Nephron (organoid): ENCODE data around the gene LRRN4.

Experiments used
- H3K27ac Mint-ChIP-seq, 3 experiments: 2 replicates each; pipeline ENCODE4 v1.8.0; 2020; ENCODE audit warnings: mixed read lengths in 3 of 3, mild to moderate bottlenecking in 2 of 3, moderate library complexity in 1 of 3
- H3K27me3 Mint-ChIP-seq: 2 replicates; pipeline ENCODE4 v1.8.0; 2021; ENCODE audit warnings: low read depth, mild to moderate bottlenecking, moderate library complexity, mixed read lengths
- H3K36me3 Mint-ChIP-seq: 2 replicates; pipeline ENCODE4 v1.8.0; 2020; ENCODE audit warnings: low read depth, mixed read lengths
- H3K4me1 Mint-ChIP-seq: 2 replicates; pipeline ENCODE4 v1.8.0; 2020; ENCODE audit warnings: mixed read lengths
- H3K4me3 Mint-ChIP-seq, 3 experiments: 2 replicates each; pipeline ENCODE4 v1.8.0; 2020; ENCODE audit warnings: mild to moderate bottlenecking in 3 of 3, mixed read lengths in 3 of 3, moderate library complexity in 2 of 3
- H3K9me3 Mint-ChIP-seq: 2 replicates; pipeline ENCODE4 v1.8.0; 2020; ENCODE audit warnings: mixed read lengths
- TF ChIP-seq, protein P1 (sequence below), 3 experiments: fragments of 200-600 bp; sonication (generic); IDR thresholded peaks; one replicate each; pipeline ENCODE4 v1.5.0; 2021; ENCODE audit warnings: antibody characterized with exemption in 3 of 3; ENCODE audit not compliant: unreplicated experiment in 3 of 3

LRRN4 gene

DNA sequence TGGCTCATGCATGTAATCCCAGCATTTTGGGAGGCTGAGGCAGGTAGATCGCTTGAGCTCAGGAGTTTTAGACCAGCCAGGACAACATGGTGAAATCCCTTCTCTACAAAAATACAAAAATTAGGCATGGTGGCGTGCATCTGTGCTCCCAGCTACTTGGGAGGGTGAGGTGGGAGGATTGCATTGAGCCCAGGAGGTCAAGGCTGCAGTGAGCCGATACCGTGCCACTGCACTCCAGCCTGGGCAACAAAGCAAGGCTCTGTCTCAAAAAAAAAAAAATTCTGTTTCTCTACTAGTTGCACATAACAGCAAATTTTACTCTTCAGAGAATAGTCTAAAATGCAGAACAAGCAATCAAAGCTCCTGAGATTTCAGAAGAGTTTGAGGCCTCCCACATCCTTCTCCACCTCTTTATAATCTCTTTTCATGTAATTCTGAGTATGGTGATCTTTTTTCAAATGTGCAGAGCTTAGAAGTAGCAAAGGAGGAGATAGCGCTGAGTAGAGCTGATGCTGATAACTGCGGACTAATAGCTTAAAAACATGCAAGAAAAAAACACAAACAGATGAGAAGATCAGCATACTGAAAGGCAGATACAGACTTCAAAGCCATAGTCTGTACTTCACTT is 23.3 kb downstream of the LRRN4 start:
- peaks cover 6% of the 10 kb centered on the region for H3K9me3 Mint-ChIP-seq
- H3K4me1 Mint-ChIP-seq, result peaks cover 18% of the 10 kb centered on the region
- H3K36me3 Mint-ChIP-seq, result peaks cover 57% of the 10 kb centered on the region
- no peak overlapping the region for H3K27ac Mint-ChIP-seq
- no peaks in the 10 kb centered on the region for H3K27me3 Mint-ChIP-seq
- H3K4me3 Mint-ChIP-seq, result no peak overlapping the region
- TF ChIP-seq, protein P1, sequence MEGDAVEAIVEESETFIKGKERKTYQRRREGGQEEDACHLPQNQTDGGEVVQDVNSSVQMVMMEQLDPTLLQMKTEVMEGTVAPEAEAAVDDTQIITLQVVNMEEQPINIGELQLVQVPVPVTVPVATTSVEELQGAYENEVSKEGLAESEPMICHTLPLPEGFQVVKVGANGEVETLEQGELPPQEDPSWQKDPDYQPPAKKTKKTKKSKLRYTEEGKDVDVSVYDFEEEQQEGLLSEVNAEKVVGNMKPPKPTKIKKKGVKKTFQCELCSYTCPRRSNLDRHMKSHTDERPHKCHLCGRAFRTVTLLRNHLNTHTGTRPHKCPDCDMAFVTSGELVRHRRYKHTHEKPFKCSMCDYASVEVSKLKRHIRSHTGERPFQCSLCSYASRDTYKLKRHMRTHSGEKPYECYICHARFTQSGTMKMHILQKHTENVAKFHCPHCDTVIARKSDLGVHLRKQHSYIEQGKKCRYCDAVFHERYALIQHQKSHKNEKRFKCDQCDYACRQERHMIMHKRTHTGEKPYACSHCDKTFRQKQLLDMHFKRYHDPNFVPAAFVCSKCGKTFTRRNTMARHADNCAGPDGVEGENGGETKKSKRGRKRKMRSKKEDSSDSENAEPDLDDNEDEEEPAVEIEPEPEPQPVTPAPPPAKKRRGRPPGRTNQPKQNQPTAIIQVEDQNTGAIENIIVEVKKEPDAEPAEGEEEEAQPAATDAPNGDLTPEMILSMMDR (IDR thresholded peaks at IDR 0.05; ENCODE audit: unreplicated experiment in 3 of 3), result no peak

DNA sequence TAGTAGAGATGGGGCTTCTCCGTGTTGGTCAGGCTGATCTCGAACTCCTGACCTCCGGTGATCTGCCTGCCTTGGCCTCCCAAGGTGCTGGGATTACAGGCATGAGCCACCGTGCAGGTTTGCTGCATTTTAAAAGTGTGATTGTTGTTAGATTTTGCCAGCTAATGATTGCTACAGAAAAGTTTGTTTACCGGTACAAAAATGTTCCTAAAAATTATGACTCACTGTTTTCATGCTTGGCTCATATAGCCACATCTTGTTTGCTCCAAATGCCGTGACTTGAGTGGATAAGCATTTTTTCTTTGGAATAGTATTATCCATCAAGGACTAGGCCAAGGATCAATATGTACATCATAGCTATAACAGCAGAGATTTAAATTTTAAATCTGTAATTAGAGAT is 24.3 kb downstream of the LRRN4 start:
- H3K9me3 Mint-ChIP-seq, result peaks cover 15% of the 10 kb centered on the region
- no peaks in the 10 kb centered on the region for H3K27me3 Mint-ChIP-seq
- H3K36me3 Mint-ChIP-seq, result peaks cover 59% of the 10 kb centered on the region
- H3K4me3 Mint-ChIP-seq, result no peak overlapping the region
- peaks cover 14% of the 10 kb centered on the region for H3K4me1 Mint-ChIP-seq
- H3K27ac Mint-ChIP-seq, result no peak overlapping the region
- TF ChIP-seq, protein P1 (IDR thresholded peaks at IDR 0.05; ENCODE audit: unreplicated experiment in 3 of 3), result no peak

DNA sequence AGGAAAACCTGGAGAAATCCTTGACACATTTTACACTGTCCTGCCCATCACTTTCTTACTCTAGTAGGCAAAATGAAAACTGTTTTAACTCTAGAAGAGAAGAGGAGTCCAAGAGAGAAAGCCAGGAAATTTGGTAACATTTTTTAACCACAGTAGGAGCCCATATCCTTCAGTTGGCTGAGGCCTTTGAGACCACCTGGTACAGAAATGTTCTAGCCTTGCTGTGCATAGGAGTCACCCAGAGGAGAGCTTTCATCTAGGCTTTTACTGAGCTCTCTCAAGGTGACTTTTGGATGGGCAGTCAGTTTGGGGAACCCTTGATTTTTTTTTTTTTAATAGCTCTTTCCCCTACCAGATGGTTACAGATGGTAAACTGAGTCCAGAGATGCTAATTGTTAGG is 25.0 kb downstream of the LRRN4 start:
- Mint-ChIP-seq H3K4me1 (peaks cover 9% of the 10 kb centered on the region), H3K27ac (no peak overlapping the region), H3K9me3 (peaks cover 20% of the 10 kb centered on the region), H3K27me3 (no peaks in the 10 kb centered on the region), H3K4me3 (no peak overlapping the region), H3K36me3 (peaks cover 62% of the 10 kb centered on the region)
- TF ChIP-seq, protein P1 (IDR thresholded peaks at IDR 0.05; ENCODE audit: unreplicated experiment in 3 of 3), result no peak

DNA sequence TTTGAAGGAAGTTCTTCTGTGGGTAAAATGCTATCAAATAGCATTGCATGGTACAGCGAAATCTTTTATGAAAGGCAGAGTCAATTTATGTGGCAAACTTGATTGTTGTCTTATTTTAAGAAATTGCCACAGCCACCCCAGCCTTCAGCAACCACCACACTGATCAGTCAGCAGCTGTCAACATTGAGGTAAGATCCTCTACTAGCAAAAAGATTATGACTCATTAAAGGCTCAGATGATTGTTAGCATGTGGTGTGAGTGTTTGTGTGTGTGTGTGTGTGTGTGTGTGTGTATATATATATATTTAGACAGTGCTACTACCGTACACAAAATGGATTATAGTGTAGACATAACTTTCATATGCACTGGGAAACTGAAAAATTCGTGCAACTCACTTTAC is 27.8 kb downstream of the LRRN4 start:
- Mint-ChIP-seq H3K9me3 (peaks cover 37% of the 10 kb centered on the region), H3K4me1 (peaks cover 5% of the 10 kb centered on the region), H3K36me3 (peaks cover 74% of the 10 kb centered on the region), H3K4me3 (no peak overlapping the region), H3K27me3 (no peaks in the 10 kb centered on the region), H3K27ac (no peak overlapping the region)
- TF ChIP-seq, protein P1 (IDR thresholded peaks at IDR 0.05; ENCODE audit: unreplicated experiment in 3 of 3), result no peak

DNA sequence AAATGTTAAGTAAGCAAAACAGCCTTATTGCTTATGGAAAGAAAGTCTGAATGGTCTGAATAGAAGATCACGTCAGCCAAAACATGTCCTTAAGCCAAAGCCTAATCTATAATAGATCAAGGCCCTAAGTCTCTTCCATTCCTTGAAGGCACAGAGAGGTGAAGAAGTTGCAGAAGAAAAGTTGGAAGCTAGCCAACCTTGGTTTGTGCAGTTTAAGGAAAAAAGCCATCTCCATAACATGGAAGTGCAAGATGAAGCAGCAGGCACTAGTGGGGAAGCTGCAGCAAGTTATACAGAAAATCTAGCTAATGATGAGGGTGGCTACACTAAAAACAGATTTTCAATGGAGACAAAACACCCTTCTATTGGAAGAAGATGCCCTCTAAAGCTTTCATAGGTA is 29.1 kb downstream of the LRRN4 start:
- no peaks in the 10 kb centered on the region for H3K27me3 Mint-ChIP-seq
- H3K27ac Mint-ChIP-seq, result no peak overlapping the region
- H3K36me3 Mint-ChIP-seq, result peaks cover 78% of the 10 kb centered on the region
- peaks cover 5% of the 10 kb centered on the region for H3K4me1 Mint-ChIP-seq
- TF ChIP-seq, protein P1 (IDR thresholded peaks at IDR 0.05; ENCODE audit: unreplicated experiment in 3 of 3), result no peak
- H3K9me3 Mint-ChIP-seq, result peaks cover 37% of the 10 kb centered on the region
- no peak overlapping the region for H3K4me3 Mint-ChIP-seq

DNA sequence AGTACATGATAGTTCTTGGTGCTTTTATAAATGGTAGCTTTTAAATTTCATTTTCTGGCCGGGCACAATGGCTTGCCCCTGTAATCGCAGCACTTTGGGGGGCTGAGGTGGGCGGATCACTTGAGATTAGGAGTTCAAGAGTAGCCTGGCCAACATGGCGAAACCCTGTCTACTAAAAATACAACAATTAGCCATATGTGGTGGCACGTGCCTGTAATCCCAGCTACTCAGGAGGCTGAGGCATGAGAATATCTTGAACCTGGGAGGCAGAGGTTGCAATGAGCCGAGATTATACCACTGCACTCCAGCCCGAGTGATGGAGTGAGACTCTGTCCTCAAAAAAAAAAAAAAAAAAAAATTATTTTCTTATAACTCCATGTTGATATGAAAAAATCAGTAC is 36.0 kb downstream of the LRRN4 start:
- no peak overlapping the region for H3K27ac Mint-ChIP-seq
- no peaks in the 10 kb centered on the region for H3K4me1 Mint-ChIP-seq
- peaks cover 13% of the 10 kb centered on the region for H3K9me3 Mint-ChIP-seq
- TF ChIP-seq, protein P1 (IDR thresholded peaks at IDR 0.05; ENCODE audit: unreplicated experiment in 3 of 3), result no peak
- peaks cover 78% of the 10 kb centered on the region for H3K36me3 Mint-ChIP-seq
- H3K4me3 Mint-ChIP-seq, result no peak overlapping the region
- no peaks in the 10 kb centered on the region for H3K27me3 Mint-ChIP-seq
